ENCODE data around the gene RAB11FIP4. TPM values are rescaled to one million over a fixed set of nuclear protein-coding genes. Genes with fewer than 3 reads are reported as not detected.
A peak's percentile ranks its signal among the peaks of the same experiment; 100 is the strongest.

RAB11FIP4 gene
- total and polyA plus RNA-seq, 4 donors: 1.5 to 16.0 (median 3.3) TPM

GRCh38 chr17:31392002-31392855 is 754 bp downstream of the RAB11FIP4 start:
- Histone ChIP-seq H3K36me3 (ENCODE audit: control insufficient read depth in 4 of 4, insufficient read depth in 3 of 4, low read depth in 1 of 4, low read length in 3 of 4) (no peaks in the 10 kb centered on the region), H3K27me3 (ENCODE audit: control insufficient read depth in 4 of 4, insufficient read depth in 4 of 4, low read length in 3 of 4) (peaks cover 0 to 5% (median 3%) of the 10 kb centered on the region in 4 donors), H3K4me1 (ENCODE audit: control insufficient read depth in 4 of 4, insufficient read depth in 4 of 4, low read length in 3 of 4) (peaks cover 0 to 10% (median 2%) of the 10 kb centered on the region in 4 donors), H3K4me3 (ENCODE audit: low read depth in 1 of 3, low read length in 3 of 3) (peak overlapping the region in 1 of 3 donors; percentile 56), H3K27ac (ENCODE audit: low read depth in 1 of 2, low read length in 2 of 2) (no peak overlapping the region), H3K9ac (ENCODE audit: low read depth in 1 of 2, low read length in 2 of 2) (no peak overlapping the region), H3K9me3 (ENCODE audit: control insufficient read depth in 4 of 4, low read length in 3 of 4) (no peaks in the 10 kb centered on the region)
- 24% methylated on average over 52 of the region's 52 CpGs for WGBS
- DNase-seq (ENCODE audit: low spot score): no peak
- no peak for TF ChIP-seq JUND (IDR thresholded peaks at IDR 0.05)
- no peak for TF ChIP-seq GABPA (IDR thresholded peaks at IDR 0.05 in 1 of 2, conservative IDR thresholded peaks at IDR 0.05 in 1 of 2)
- no peak for TF ChIP-seq ZBTB33 (IDR thresholded peaks at IDR 0.05)
- no peak for TF ChIP-seq FOXA2 (IDR thresholded peaks at IDR 0.05)
- TF ChIP-seq HNF4A (conservative IDR thresholded peaks at IDR 0.05): no peak
- TF ChIP-seq RAD21 (IDR thresholded peaks at IDR 0.05): no peak
- TF ChIP-seq RXRA (IDR thresholded peaks at IDR 0.05): no peak
- no peak for TF ChIP-seq MAX (IDR thresholded peaks at IDR 0.05)
- no peak for TF ChIP-seq TAF1 (conservative IDR thresholded peaks at IDR 0.05)
- TF ChIP-seq SP1 (IDR thresholded peaks at IDR 0.05): no peak

- no peaks in the 10 kb centered on the region for H3K36me3 ChIP-seq (ENCODE audit: control insufficient read depth in 4 of 4, insufficient read depth in 3 of 4, low read depth in 1 of 4, low read length in 3 of 4)
- H3K4me1 ChIP-seq (ENCODE audit: control insufficient read depth in 4 of 4, insufficient read depth in 4 of 4, low read length in 3 of 4): peaks cover 0 to 10% (median 2%) of the 10 kb centered on the region in 4 donors
- DNase-seq (ENCODE audit: low spot score): no peak
- WGBS: 83% methylated on average over 17 of the region's 17 CpGs
- no peaks in the 10 kb centered on the region for H3K9me3 ChIP-seq (ENCODE audit: control insufficient read depth in 4 of 4, low read length in 3 of 4)
- H3K9ac ChIP-seq (ENCODE audit: low read depth in 1 of 2, low read length in 2 of 2): no peak overlapping the region
- no peak overlapping the region for H3K27ac ChIP-seq (ENCODE audit: low read depth in 1 of 2, low read length in 2 of 2)
- TF ChIP-seq CTCF (IDR thresholded peaks at IDR 0.05; ENCODE audit: low read depth, low read length, missing input control) (no peak), EGR1 (IDR thresholded peaks at IDR 0.05; ENCODE audit: low read depth in 2 of 2) (no peak), NR2F2 (IDR thresholded peaks at IDR 0.05) (no peak), TAF1 (conservative IDR thresholded peaks at IDR 0.05) (no peak), REST (IDR thresholded peaks at IDR 0.05) (no peak), FOXA2 (IDR thresholded peaks at IDR 0.05) (no peak)
- no peak overlapping the region for H3K4me3 ChIP-seq (ENCODE audit: low read depth in 1 of 3, low read length in 3 of 3)
- H3K27me3 ChIP-seq (ENCODE audit: control insufficient read depth in 4 of 4, insufficient read depth in 4 of 4, low read length in 3 of 4): peaks cover 0 to 5% (median 3%) of the 10 kb centered on the region in 4 donors
Observed at GRCh38 chr17:31392856-31393748, 1.6 kb downstream of the RAB11FIP4 start.

Measured in liver (tissue), 9 donors.